C4-2B (cell line): Measurements from ENCODE around the gene ZNF507.

Source experiments
- CTCF ChIP-seq: fragments of 450-650 bp; conservative IDR thresholded peaks from 2 replicates; pipeline ENCODE4 v1.5.1; 2017; ENCODE audit warnings: mild to moderate bottlenecking
- ZFX ChIP-seq: fragments of 450-650 bp; IDR thresholded peaks from 2 replicates; pipeline ENCODE4 v1.6.1; 2017

- peak; percentile 25 for TF ChIP-seq CTCF
- peak; percentile 95 for TF ChIP-seq ZFX
These were observed at the start of gene ZNF507 for GRCh38 chr19:32345261-32346207.
